Loucy (cell line): ENCODE results near the gene CACNB1.

ENCODE experiments used
- H2AFZ ChIP-seq: fragments of 200-600 bp; sonication (generic); 2 replicates; pipeline ENCODE4 v1.6.0; 2016; ENCODE audit warnings: antibody characterized with exemption, mild to moderate bottlenecking, low read length, moderate library complexity
- H3F3A ChIP-seq: fragments of 200-600 bp; 2 replicates; pipeline ENCODE4 v1.6.0; 2016; ENCODE audit warnings: antibody characterized with exemption, low read depth, mild to moderate bottlenecking
- H3K27me3 ChIP-seq: fragments of 200-600 bp; sonication (generic); 2 replicates; pipeline ENCODE4 v1.6.1; 2014; ENCODE audit warnings: low read length, mild to moderate bottlenecking; ENCODE audit not compliant: insufficient read depth, poor library complexity, severe bottlenecking
- H3K36me3 ChIP-seq: fragments of 200-600 bp; sonication (generic); 2 replicates; pipeline ENCODE4 v1.6.1; 2016; ENCODE audit warnings: low read length; ENCODE audit not compliant: insufficient read depth
- H3K4me1 ChIP-seq: fragments of 200-600 bp; sonication (generic); 2 replicates; pipeline ENCODE4 v1.5.1; 2014; ENCODE audit warnings: low read length, mild to moderate bottlenecking; ENCODE audit not compliant: insufficient read depth, poor library complexity, severe bottlenecking
- H3K4me2 ChIP-seq: fragments of 200-600 bp; sonication (generic); 2 replicates; pipeline ENCODE4 v1.6.0; 2014; ENCODE audit warnings: antibody characterized with exemption, low read length, low read depth, mild to moderate bottlenecking; ENCODE audit not compliant: poor library complexity, severe bottlenecking
- H3K4me3 ChIP-seq: fragments of 200-600 bp; sonication (generic); 2 replicates; pipeline ENCODE4 v1.5.1; 2014; ENCODE audit warnings: low read length, mild to moderate bottlenecking, mixed read lengths; ENCODE audit not compliant: poor library complexity, severe bottlenecking
- H3K79me2 ChIP-seq: fragments of 200-600 bp; sonication (generic); 2 replicates; pipeline ENCODE4 v1.6.1; 2014; ENCODE audit warnings: low read length; ENCODE audit not compliant: insufficient read depth
- H3K9ac ChIP-seq: fragments of 200-600 bp; sonication (generic); 2 replicates; pipeline ENCODE4 v1.6.0; 2014; ENCODE audit warnings: mild to moderate bottlenecking, low read depth, low read length, moderate library complexity; ENCODE audit not compliant: poor library complexity, severe bottlenecking
- H3K9me2 ChIP-seq: fragments of 200-600 bp; sonication (generic); replicated peaks from 2 replicates; pipeline ENCODE4 v1.6.1; 2016; ENCODE audit warnings: low read depth, low read length, mixed read lengths
- H3K9me3 ChIP-seq: fragments of 200-600 bp; sonication (generic); 2 replicates; pipeline ENCODE4 v1.6.1; 2014; ENCODE audit warnings: mild to moderate bottlenecking, antibody characterized with exemption, low read length, low read depth; ENCODE audit not compliant: insufficient read depth
- H4K20me1 ChIP-seq: fragments of 200-600 bp; sonication (generic); 2 replicates; pipeline ENCODE4 v1.6.0; 2014; ENCODE audit warnings: antibody characterized with exemption, low read length, mild to moderate bottlenecking; ENCODE audit not compliant: insufficient read depth, poor library complexity, severe bottlenecking
- CTCF ChIP-seq: fragments of 200-600 bp; sonication (generic); conservative IDR thresholded peaks from 2 replicates; pipeline ENCODE4 v1.5.1; 2014; ENCODE audit warnings: mild to moderate bottlenecking, antibody characterized with exemption, low read length
- EZH2phosphoT487 ChIP-seq: fragments of 200-600 bp; IDR thresholded peaks from 2 replicates; pipeline ENCODE4 v1.6.1; 2018; ENCODE audit warnings: antibody characterized with exemption, mild to moderate bottlenecking, moderate library complexity, borderline replicate concordance

CACNB1 gene

DNA sequence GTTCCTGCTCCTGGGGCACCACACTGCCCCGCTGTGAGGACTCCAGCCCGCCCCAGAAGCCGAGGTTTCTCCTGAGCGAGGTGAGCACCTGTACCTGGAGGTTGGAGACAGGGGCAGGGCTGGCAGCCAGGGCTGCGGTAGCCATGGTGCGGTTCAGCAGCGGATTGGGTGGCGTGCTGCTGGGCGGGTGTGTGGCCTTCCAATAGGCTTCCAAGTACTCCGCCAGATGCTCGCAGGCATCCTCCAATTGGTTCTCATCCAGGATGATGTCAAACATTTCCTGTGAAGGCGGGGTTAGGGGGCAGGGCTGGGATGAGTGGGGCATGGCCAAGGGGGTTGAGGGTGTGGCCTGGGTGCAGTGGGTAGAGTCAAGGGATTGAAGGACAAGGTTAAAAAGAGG is 20.2 kb downstream of the CACNB1 start:
- no peaks in the 10 kb centered on the region for H3K9me3 ChIP-seq
- H3K36me3 ChIP-seq: peaks cover 40% of the 10 kb centered on the region; the same call in 1 of the 2 replicates

DNA sequence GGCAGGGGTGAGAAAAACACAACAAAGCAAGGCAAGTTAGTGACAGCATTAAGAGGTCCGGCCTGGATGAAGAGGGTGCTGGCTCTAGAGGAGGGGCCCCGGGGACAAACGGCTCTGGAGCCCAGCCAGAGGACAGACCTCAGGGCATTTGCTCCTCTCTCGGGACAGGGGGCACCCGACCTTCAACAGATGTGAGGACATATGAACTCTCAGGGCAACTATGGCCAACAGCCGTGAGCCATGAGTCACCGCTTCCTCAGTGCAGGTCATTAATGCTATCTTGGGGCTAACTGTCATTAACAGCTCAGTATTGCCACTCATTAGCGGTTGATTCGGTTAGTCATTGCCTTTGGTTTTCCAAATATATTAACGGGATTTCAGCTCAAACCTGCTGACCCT is 21.8 kb downstream of the CACNB1 start:
- H3K9me3 ChIP-seq: no peaks in the 10 kb centered on the region
- H2AFZ ChIP-seq: no peak overlapping the region
- H4K20me1 ChIP-seq: no peaks in the 10 kb centered on the region
- no peaks in the 10 kb centered on the region for H3K9me2 ChIP-seq
- peak overlapping the region; percentile 45 for H3K9ac ChIP-seq
- H3K4me1 ChIP-seq: peaks cover 58% of the 10 kb centered on the region
- no peak overlapping the region for H3K4me3 ChIP-seq
- H3F3A ChIP-seq: no peaks in the 10 kb centered on the region
- H3K79me2 ChIP-seq: no peaks in the 10 kb centered on the region
- H3K4me2 ChIP-seq: peak overlapping the region; percentile 17
- TF ChIP-seq CTCF (no peak), EZH2phosphoT487 (no peak)
- H3K27me3 ChIP-seq: no peaks in the 10 kb centered on the region
- H3K36me3 ChIP-seq: peaks cover 33% of the 10 kb centered on the region; the same call in 1 of the 2 replicates

More for the DNA sequence above, 20.2 kb downstream of the CACNB1 start:
- Histone ChIP-seq H3K79me2 (no peaks in the 10 kb centered on the region), H3K9ac (no peak overlapping the region), H3F3A (no peaks in the 10 kb centered on the region), H3K4me3 (no peak overlapping the region), H3K4me2 (no peak overlapping the region), H3K4me1 (peaks cover 49% of the 10 kb centered on the region), H3K9me2 (no peaks in the 10 kb centered on the region), H4K20me1 (no peaks in the 10 kb centered on the region), H2AFZ (no peak overlapping the region), H3K27me3 (no peaks in the 10 kb centered on the region)
- TF ChIP-seq CTCF: no peak
- TF ChIP-seq EZH2phosphoT487: no peak

DNA sequence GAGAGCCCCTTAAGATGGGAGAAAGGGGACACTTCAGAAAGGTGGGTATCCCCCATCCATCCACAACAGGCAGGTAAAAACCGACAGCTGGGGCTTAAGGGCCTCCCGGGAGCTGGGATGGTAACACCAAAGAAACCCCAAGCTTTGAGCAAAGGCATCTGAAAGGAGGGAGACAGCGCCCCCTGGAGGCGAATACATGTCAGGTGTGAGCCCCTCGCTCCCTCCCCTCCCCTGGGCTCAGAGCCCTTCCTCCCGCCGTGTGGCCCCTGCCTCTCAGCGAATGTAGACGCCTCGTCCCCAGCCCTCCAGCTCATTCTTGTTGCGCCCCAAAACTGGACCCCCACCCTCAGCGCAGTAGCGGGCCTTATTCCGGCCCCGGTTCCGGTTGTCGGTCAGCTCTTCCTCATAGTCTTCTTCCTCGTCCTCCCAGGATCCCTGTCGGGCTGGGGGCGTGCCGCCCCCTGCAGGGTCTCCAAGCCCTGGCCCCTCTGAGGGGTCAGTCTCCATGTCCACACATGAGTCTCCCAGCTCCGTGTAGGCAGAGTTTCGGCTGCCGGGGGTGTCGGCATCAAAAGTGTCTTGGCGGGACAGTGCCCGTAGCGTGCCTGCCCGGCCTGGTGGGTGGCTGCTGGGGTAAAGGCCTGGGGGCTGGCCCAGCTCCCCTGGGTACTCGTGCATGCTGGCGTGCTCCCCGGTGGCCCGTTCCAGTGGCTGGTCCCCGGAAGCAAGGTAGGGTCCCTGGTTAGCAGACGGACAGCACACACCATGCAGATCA is 22.4 kb downstream of the CACNB1 start:
- TF ChIP-seq EZH2phosphoT487: no peak
- TF ChIP-seq CTCF: peak; percentile 85
- Histone ChIP-seq H3K27me3 (no peaks in the 10 kb centered on the region), H3K36me3 (peaks cover 33% of the 10 kb centered on the region; the same call in 1 of the 2 replicates), H3K9me3 (no peaks in the 10 kb centered on the region), H3F3A (0 out of 2 replicates have a peak, but pooled peaks cover 2% of the 10 kb centered on the region), H4K20me1 (no peaks in the 10 kb centered on the region), H3K9me2 (no peaks in the 10 kb centered on the region), H3K4me1 (peaks cover 64% of the 10 kb centered on the region), H3K9ac (peak overlapping the region; percentile 61), H2AFZ (no peak overlapping the region), H3K79me2 (no peaks in the 10 kb centered on the region), H3K4me2 (peak overlapping the region; percentile 45), H3K4me3 (no peak overlapping the region)
